ENCODE results near the gene HPSE2. TPM values are rescaled to one million over a fixed set of nuclear protein-coding genes. Genes with fewer than 3 reads are reported as not detected.

The HPSE2 gene
- total and polyA plus RNA-seq, 2 of the 13 experiments (the other 11 are each of a cell fraction or from before 2014, with no cell fraction given), result 0.01 TPM; not detected in 1

DNA sequence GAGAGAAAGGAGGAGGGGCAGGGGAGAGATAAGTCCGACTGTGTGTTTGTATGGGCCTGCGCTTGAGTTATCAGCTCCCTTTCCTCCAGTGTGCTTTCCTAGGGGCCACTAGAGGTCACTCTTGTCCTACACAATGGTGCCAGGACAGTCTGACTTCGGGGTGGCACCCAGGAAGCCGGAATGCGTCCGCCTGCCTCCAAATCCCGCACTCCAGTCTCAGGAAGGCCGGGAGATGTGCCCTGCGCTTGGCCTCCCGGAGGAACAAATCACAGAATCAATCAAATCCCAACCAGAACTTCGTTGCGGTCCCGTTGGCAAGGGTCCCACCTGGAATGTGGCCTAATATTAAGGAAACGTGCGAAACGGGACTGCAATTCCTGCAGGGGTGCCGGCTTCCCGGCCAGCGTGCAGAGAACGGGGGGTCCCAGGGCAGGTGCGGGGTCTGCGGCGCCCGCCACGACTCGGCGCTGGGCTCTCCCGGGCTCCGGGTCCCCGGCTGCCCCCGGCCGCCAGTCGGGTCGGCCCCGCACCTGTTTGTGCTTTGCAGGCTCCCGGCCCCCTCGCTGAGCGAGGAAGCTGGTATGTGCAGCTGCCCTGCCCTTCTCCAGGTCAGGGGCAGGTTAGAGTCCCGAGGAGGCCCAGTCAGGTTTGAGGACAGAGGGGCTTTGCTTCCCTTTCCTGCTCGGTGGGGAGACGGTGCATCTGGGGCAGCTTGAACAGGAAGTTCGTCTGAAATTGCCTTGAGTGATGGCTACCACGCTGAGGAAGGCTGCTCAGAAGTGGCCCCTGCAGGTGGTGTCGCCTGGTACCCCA is 767.9 kb downstream of the HPSE2 start (continued):
- peak; percentile 49; the same call in 1 of the 2 replicates for TF ChIP-seq GATAD1 (CRISPR knock-in tag; IDR thresholded peaks at IDR 0.05)
- TF ChIP-seq, protein P1, sequence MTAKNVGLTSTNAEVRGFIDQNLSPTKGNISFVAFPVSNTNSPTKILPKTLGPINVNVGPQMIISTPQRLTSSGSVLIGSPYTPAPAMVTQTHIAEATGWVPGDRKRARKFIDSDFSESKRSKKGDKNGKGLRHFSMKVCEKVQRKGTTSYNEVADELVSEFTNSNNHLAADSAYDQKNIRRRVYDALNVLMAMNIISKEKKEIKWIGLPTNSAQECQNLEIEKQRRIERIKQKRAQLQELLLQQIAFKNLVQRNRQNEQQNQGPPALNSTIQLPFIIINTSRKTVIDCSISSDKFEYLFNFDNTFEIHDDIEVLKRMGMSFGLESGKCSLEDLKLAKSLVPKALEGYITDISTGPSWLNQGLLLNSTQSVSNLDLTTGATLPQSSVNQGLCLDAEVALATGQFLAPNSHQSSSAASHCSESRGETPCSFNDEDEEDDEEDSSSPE (CRISPR knock-in tag; IDR thresholded peaks at IDR 0.05), result 0 out of 2 replicates have a peak, but pooled peaks have one; percentile 25
- TF ChIP-seq CENPX (CRISPR knock-in tag; IDR thresholded peaks at IDR 0.05), result no peak
- no peak for TF ChIP-seq AGO2 (optimal IDR thresholded peaks at IDR 0.05; ENCODE audit: low read depth, low read length)
- peak; percentile 23; the same call in 1 of the 2 replicates for TF ChIP-seq ZFX (CRISPR knock-in tag; IDR thresholded peaks at IDR 0.05; ENCODE audit: low read depth)
- TF ChIP-seq ZBTB43 (CRISPR knock-in tag; conservative IDR thresholded peaks at IDR 0.05), result no peak
- TF ChIP-seq ELF3 (CRISPR knock-in tag; IDR thresholded peaks at IDR 0.05), result no peak
- TF ChIP-seq RXRA (CRISPR knock-in tag; IDR thresholded peaks at IDR 0.05), result no peak; the same call in 1 of the 2 replicates
- TF ChIP-seq KDM5B (CRISPR knock-in tag; IDR thresholded peaks at IDR 0.05; ENCODE audit: borderline replicate concordance), result peak; percentile 69; the same call in 1 of the 2 replicates
- no peak for TF ChIP-seq ZNF256 (CRISPR knock-in tag; conservative IDR thresholded peaks at IDR 0.05)
- no peak for TF ChIP-seq ZSCAN21 (CRISPR knock-in tag; IDR thresholded peaks at IDR 0.05; ENCODE audit: borderline replicate concordance)
- TF ChIP-seq KMT2A (CRISPR knock-in tag; IDR thresholded peaks at IDR 0.05), result no peak
- 0 out of 2 replicates have a peak, but pooled peaks have one; percentile 29 for TF ChIP-seq CSRNP1 (CRISPR knock-in tag; IDR thresholded peaks at IDR 0.05)
- TF ChIP-seq CREB1 (IDR thresholded peaks at IDR 0.05), result no peak
- TF ChIP-seq CREB1 (CRISPR knock-in tag; IDR thresholded peaks at IDR 0.05), result no peak
- TF ChIP-seq ZNF251 (CRISPR knock-in tag; IDR thresholded peaks at IDR 0.05), result no peak
- peak; percentile 91 for TF ChIP-seq SMC3 (IDR thresholded peaks at IDR 0.05; ENCODE audit: low read length)
- no peak for TF ChIP-seq MTF2 (CRISPR knock-in tag; IDR thresholded peaks at IDR 0.05; ENCODE audit: borderline replicate concordance)
- 0 out of 2 replicates have a peak, but pooled peaks have one; percentile 26 for TF ChIP-seq TOPORS (CRISPR knock-in tag; IDR thresholded peaks at IDR 0.05)
- TF ChIP-seq PRPF4 (IDR thresholded peaks at IDR 0.05; ENCODE audit: low read depth, low read length, poor library complexity, severe bottlenecking), result no peak
- TF ChIP-seq, protein P2, sequence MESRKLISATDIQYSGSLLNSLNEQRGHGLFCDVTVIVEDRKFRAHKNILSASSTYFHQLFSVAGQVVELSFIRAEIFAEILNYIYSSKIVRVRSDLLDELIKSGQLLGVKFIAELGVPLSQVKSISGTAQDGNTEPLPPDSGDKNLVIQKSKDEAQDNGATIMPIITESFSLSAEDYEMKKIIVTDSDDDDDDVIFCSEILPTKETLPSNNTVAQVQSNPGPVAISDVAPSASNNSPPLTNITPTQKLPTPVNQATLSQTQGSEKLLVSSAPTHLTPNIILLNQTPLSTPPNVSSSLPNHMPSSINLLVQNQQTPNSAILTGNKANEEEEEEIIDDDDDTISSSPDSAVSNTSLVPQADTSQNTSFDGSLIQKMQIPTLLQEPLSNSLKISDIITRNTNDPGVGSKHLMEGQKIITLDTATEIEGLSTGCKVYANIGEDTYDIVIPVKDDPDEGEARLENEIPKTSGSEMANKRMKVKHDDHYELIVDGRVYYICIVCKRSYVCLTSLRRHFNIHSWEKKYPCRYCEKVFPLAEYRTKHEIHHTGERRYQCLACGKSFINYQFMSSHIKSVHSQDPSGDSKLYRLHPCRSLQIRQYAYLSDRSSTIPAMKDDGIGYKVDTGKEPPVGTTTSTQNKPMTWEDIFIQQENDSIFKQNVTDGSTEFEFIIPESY (CRISPR knock-in tag; IDR thresholded peaks at IDR 0.05), result no peak
- no peak for TF ChIP-seq NR2F6 (IDR thresholded peaks at IDR 0.05)
- peak; percentile 26; the same call in 1 of the 2 replicates for TF ChIP-seq NR2F6 (CRISPR knock-in tag; IDR thresholded peaks at IDR 0.05)
- TF ChIP-seq ATRX (CRISPR knock-in tag; IDR thresholded peaks at IDR 0.05; ENCODE audit: borderline replicate concordance), result no peak
- TF ChIP-seq ZNF34 (CRISPR knock-in tag; IDR thresholded peaks at IDR 0.05; ENCODE audit: borderline replicate concordance), result no peak
- peak; percentile 36; the same call in 1 of the 2 replicates for TF ChIP-seq ZNF235 (CRISPR knock-in tag; IDR thresholded peaks at IDR 0.05; ENCODE audit: borderline replicate concordance)
